BLaER1 (cell line): ENCODE measurements around the gene CHMP4B.
A peak's percentile ranks its signal among the peaks of the same experiment; 100 is the strongest.

Experiments
- H3K27ac ChIP-seq: shearing (Covaris generic); formaldehyde crosslinking; 2 replicates; pipeline ENCODE4 v1.8.1; 2022
- H3K27me3 ChIP-seq: shearing (Covaris generic); formaldehyde crosslinking; 2 replicates; pipeline ENCODE4 v1.8.1; 2022
- H3K36me3 ChIP-seq: shearing (Covaris generic); formaldehyde crosslinking; 2 replicates; pipeline ENCODE4 v1.8.1; 2022
- H3K4me1 ChIP-seq: shearing (Covaris generic); formaldehyde crosslinking; 2 replicates; pipeline ENCODE4 v1.8.1; 2022
- H3K4me2 ChIP-seq: shearing (Covaris generic); formaldehyde crosslinking; 2 replicates; pipeline ENCODE4 v1.8.1; 2022
- H3K4me3 ChIP-seq: shearing (Covaris generic); formaldehyde crosslinking; 2 replicates; pipeline ENCODE4 v1.8.1; 2022
- H3K9ac ChIP-seq: shearing (Covaris generic); formaldehyde crosslinking; 2 replicates; pipeline ENCODE4 v1.8.1; 2022
- H3K9me3 ChIP-seq: shearing (Covaris generic); formaldehyde crosslinking; 2 replicates; pipeline ENCODE4 v1.8.1; 2022
- H4K20me1 ChIP-seq: shearing (Covaris generic); formaldehyde crosslinking; 2 replicates; pipeline ENCODE4 v1.8.1; 2022
- Cebpa-rat ChIP-seq: shearing (Covaris generic); IDR thresholded peaks from 2 replicates; pipeline ENCODE4 v1.8.1; 2022

CHMP4B gene

GRCh38 chr20:33852626-33853506 is 41.7 kb downstream of the CHMP4B start:
- H3K4me1 ChIP-seq: peaks cover 30% of the 10 kb centered on the region
- peaks cover 54% of the 10 kb centered on the region for H4K20me1 ChIP-seq
- no peak overlapping the region for H3K4me3 ChIP-seq
- TF ChIP-seq Cebpa-rat: no peak
- no peak overlapping the region; the same call in 1 of the 2 replicates for H3K27ac ChIP-seq
- H3K9ac ChIP-seq: no peak overlapping the region
- no peaks in the 10 kb centered on the region for H3K27me3 ChIP-seq
- H3K4me2 ChIP-seq: peak overlapping the region; percentile 38
- no peaks in the 10 kb centered on the region for H3K9me3 ChIP-seq
- H3K36me3 ChIP-seq: peaks cover 96% of the 10 kb centered on the region

- Histone ChIP-seq H3K9ac (no peak overlapping the region), H3K4me3 (no peak overlapping the region), H3K4me1 (peaks cover 36% of the 10 kb centered on the region), H3K9me3 (no peaks in the 10 kb centered on the region), H3K4me2 (no peak overlapping the region), H3K27ac (no peak overlapping the region; the same call in 1 of the 2 replicates), H3K36me3 (peaks cover 91% of the 10 kb centered on the region), H3K27me3 (no peaks in the 10 kb centered on the region), H4K20me1 (peaks cover 48% of the 10 kb centered on the region)
- TF ChIP-seq Cebpa-rat: no peak
Observed at GRCh38 chr20:33853507-33853813, 42.3 kb downstream of the CHMP4B start.

- Histone ChIP-seq H3K27me3 (no peaks in the 10 kb centered on the region), H3K36me3 (peaks cover 46% of the 10 kb centered on the region), H3K9ac (peak overlapping the region; percentile 42; the same call in 1 of the 2 replicates), H3K4me1 (peaks cover 49% of the 10 kb centered on the region), H4K20me1 (peaks cover 4% of the 10 kb centered on the region; the same call in 1 of the 2 replicates), H3K27ac (peak overlapping the region; percentile 85), H3K4me2 (peak overlapping the region; percentile 74), H3K9me3 (no peaks in the 10 kb centered on the region), H3K4me3 (no peak overlapping the region)
- no peak for TF ChIP-seq Cebpa-rat
Observed at GRCh38 chr20:33857722-33858563, 46.8 kb downstream of the CHMP4B start.

GRCh38 chr20:33858666-33859065 is 47.5 kb downstream of the CHMP4B start:
- no peaks in the 10 kb centered on the region for H3K27me3 ChIP-seq
- no peaks in the 10 kb centered on the region for H4K20me1 ChIP-seq
- peaks cover 40% of the 10 kb centered on the region for H3K36me3 ChIP-seq
- peak overlapping the region; percentile 74 for H3K4me2 ChIP-seq
- peak overlapping the region; percentile 85 for H3K27ac ChIP-seq
- peak overlapping the region; percentile 42; the same call in 1 of the 2 replicates for H3K9ac ChIP-seq
- H3K4me3 ChIP-seq: 0 out of 2 replicates have a peak overlapping the region, but pooled peaks have one; percentile 7
- H3K4me1 ChIP-seq: peaks cover 51% of the 10 kb centered on the region
- no peak for TF ChIP-seq Cebpa-rat
- no peaks in the 10 kb centered on the region for H3K9me3 ChIP-seq

- no peak; the same call in 1 of the 2 replicates for TF ChIP-seq Cebpa-rat
- H3K4me2 ChIP-seq: peak overlapping the region; percentile 74
- H3K27me3 ChIP-seq: no peaks in the 10 kb centered on the region
- peak overlapping the region; percentile 42; the same call in 1 of the 2 replicates for H3K9ac ChIP-seq
- H3K27ac ChIP-seq: peak overlapping the region; percentile 85
- H3K9me3 ChIP-seq: no peaks in the 10 kb centered on the region
- peaks cover 51% of the 10 kb centered on the region for H3K4me1 ChIP-seq
- no peaks in the 10 kb centered on the region for H4K20me1 ChIP-seq
- peak overlapping the region; percentile 7; the same call in 1 of the 2 replicates for H3K4me3 ChIP-seq
- peaks cover 34% of the 10 kb centered on the region for H3K36me3 ChIP-seq
Observed at GRCh38 chr20:33859157-33859695, 48.1 kb downstream of the CHMP4B start.

GRCh38 chr20:33859751-33860150 is 48.6 kb downstream of the CHMP4B start:
- Histone ChIP-seq H3K4me2 (peak overlapping the region; percentile 74), H3K9me3 (no peaks in the 10 kb centered on the region), H3K27me3 (no peaks in the 10 kb centered on the region), H3K27ac (peak overlapping the region; percentile 85), H3K36me3 (peaks cover 29% of the 10 kb centered on the region), H3K9ac (peak overlapping the region; percentile 42; the same call in 1 of the 2 replicates), H3K4me1 (peaks cover 51% of the 10 kb centered on the region), H4K20me1 (no peaks in the 10 kb centered on the region), H3K4me3 (no peak overlapping the region)
- TF ChIP-seq Cebpa-rat: no peak

GRCh38 chr20:33861458-33861857 is 50.3 kb downstream of the CHMP4B start:
- no peaks in the 10 kb centered on the region for H3K9me3 ChIP-seq

GRCh38 chr20:33862709-33863403 is 51.7 kb downstream of the CHMP4B start:
- Histone ChIP-seq H3K9me3 (no peaks in the 10 kb centered on the region), H3K4me3 (no peak overlapping the region), H3K9ac (no peak overlapping the region), H4K20me1 (no peaks in the 10 kb centered on the region), H3K27ac (peak overlapping the region; percentile 26; the same call in 1 of the 2 replicates), H3K4me1 (peaks cover 40% of the 10 kb centered on the region), H3K36me3 (no peaks in the 10 kb centered on the region), H3K4me2 (peak overlapping the region; percentile 31), H3K27me3 (no peaks in the 10 kb centered on the region)
- no peak for TF ChIP-seq Cebpa-rat

More at GRCh38 chr20:33861458-33861857, 50.3 kb downstream of the CHMP4B start:
- 0 out of 2 replicates have a peak overlapping the region, but pooled peaks have one; percentile 30 for H3K27ac ChIP-seq
- H4K20me1 ChIP-seq: no peaks in the 10 kb centered on the region
- H3K27me3 ChIP-seq: no peaks in the 10 kb centered on the region
- peaks cover 12% of the 10 kb centered on the region for H3K36me3 ChIP-seq
- no peak overlapping the region for H3K4me3 ChIP-seq
- no peak overlapping the region for H3K4me2 ChIP-seq
- TF ChIP-seq Cebpa-rat: no peak
- H3K4me1 ChIP-seq: peaks cover 51% of the 10 kb centered on the region
- H3K9ac ChIP-seq: no peak overlapping the region
